ENCODE measurements around the gene GRIK3.
"Not testable (repeated sequence)": the region's sequence is repeated elsewhere in the genome, so short reads cannot be mapped to it uniquely, and the experiment has no call there.

Gene GRIK3

GRCh38 chr1:37034121-37035013, at the start of gene GRIK3:
Gene GRIK3 (minus strand): TSS chr1:37034515. CDS start chr1:37034108, 407 bp downstream.
- DNase-seq = no peak

GRCh38 chr1:37084013-37084412, 49.7 kb upstream of the GRIK3 start:
- DNase-seq = no peak

DNA sequence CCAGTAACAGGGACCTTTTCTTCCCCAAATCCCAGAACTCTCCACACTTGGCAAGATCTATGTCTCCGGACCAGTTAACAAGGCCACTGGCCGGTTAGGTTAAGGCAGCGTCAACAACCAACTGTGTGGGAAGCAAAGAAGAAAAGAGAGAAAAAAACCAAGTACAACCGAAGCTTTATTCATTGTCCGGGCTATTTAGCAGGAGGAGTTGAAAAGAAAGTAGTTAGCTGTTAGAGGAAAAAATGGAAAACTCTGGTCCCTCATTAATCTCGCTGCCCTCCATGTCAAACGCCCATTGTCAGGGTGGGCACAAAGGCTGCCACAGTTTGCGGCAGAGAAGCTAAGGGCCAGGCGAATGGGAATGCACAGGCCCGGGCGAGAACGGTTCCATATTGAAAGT, 49.3 kb upstream of the GRIK3 start:
- DNase-seq = no peak

- not testable (repeated sequence) for DNase-seq
Observed at GRCh38 chr1:37080296-37080986, 46.1 kb upstream of the GRIK3 start.

DNA sequence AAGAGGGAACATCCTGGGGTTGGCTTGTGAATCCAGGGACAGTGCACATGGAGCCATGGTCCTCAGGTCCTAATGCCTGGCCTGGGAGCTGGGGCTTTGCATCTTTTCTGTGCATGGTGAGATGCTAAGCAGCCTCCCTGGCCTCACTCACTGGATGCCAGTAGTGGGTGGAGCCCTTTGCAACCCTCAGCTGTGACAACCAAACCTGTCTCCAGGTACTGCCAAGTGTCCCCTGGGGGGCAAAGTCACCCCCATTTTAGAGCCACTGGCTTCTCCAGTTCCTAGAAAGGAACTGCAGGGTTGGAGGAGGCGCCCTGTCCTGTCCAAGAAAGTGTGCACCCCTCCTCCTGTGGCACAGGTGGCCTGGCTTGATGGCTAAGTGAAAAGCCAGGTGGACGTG, 44.6 kb upstream of the GRIK3 start:
- DNase-seq = no peak

- DNase-seq = no peak
Observed at GRCh38 chr1:37076168-37076567, 41.9 kb upstream of the GRIK3 start.

DNA sequence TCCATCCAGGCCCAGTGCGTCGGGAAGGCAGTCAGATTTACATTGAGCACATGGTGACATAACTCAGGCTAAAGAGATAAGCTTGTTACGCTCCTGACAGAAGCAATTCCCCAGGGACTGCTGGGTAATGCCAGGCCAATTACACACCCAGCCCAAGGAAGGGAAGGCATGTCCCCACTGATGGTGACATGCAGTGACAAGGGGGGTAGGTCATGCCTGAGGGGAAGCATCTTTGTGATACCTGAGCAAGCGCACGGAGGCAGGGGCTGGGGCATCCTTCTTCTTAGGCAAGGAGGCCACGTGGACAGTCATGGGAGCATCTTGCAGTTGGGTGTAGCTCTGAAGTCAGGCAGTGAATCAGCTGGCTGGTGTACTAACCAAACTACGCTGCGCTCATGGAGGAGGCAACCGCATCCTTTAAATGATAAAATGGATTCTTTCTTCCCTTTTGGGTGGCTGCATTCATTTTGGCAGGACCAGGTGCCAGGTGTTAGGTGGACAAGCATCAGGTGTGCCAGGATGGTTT, 39.6 kb upstream of the GRIK3 start:
- no peak for DNase-seq

- no peak for DNase-seq
Observed at GRCh38 chr1:37073152-37073853, 39.0 kb upstream of the GRIK3 start.

DNA sequence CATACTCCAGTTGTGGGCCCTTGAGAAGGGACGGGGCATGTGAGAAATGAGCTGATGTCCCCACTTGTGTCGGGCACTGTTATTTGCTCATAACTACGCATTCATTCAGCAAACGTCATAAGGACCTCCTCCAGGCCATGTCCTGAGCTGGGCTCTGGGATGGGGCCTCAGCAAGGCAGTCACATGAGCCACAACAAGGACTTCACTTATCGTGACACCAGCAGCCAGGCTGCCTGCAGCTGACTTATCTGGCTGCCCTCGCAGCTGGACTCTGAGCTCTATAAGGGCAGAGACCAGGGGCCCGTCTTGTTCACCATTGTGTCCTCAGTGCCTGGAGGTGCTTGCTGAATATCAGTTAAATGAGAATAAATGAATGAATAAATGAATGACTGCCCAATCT, 37.5 kb upstream of the GRIK3 start:
- DNase-seq = no peak

- DNase-seq = no peak
Observed at GRCh38 chr1:37070126-37070525, 35.8 kb upstream of the GRIK3 start.

- no peak for DNase-seq
Observed at GRCh38 chr1:37069406-37069805, 35.1 kb upstream of the GRIK3 start.

GRCh38 chr1:37068897-37069296, 34.6 kb upstream of the GRIK3 start:
- DNase-seq = no peak

- DNase-seq = no peak
Observed at GRCh38 chr1:37068260-37068659, 33.9 kb upstream of the GRIK3 start.

- no peak for DNase-seq
Observed at GRCh38 chr1:37064039-37064438, 29.7 kb upstream of the GRIK3 start.

DNA sequence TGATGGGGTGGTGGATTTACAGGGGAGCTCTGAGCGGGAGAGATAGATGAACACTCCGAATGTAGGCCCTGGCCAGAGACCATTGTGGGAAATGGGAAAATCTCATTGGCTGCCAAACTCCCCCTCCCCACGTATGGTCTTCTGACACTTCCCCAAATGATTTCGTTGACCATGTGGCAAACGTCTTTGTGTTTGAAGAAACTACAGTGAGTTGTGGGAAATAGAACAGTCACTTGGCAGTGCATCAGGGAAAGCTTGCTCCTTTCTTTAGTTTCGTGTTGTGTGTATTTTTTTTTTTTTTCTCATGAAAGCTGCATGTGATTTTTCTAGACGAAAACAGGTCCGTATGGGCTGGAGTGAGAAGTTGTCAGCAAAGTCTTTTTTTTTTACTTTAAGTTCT, 25.0 kb upstream of the GRIK3 start:
- DNase-seq = no peak

DNA sequence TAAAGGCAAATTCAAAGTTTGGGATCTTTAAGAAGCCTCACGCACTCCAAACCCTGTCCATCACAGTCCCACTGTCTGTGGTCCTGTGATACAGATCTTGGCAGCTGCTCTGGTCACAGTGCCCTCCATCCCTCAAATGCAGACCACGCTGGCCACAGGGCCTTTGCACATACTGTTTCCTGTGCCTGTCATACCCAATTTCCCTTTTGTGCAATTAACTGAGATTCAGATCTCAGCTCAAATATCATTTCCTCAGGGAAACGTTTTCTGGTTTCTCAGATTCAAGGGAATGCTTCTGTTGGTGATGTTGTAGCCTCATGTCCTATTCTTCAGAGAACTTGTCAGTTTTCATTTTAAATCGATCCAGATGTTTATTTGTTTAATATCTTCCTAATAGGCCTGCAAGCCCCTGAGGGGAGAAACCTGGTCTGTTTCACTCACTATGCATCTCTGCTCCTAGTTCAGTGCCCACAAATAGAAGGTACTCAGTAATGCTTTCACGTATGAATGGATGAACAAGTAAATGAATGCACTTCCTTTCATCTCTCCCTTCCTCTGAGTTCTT, 24.2 kb upstream of the GRIK3 start:
- DNase-seq = no peak

DNA sequence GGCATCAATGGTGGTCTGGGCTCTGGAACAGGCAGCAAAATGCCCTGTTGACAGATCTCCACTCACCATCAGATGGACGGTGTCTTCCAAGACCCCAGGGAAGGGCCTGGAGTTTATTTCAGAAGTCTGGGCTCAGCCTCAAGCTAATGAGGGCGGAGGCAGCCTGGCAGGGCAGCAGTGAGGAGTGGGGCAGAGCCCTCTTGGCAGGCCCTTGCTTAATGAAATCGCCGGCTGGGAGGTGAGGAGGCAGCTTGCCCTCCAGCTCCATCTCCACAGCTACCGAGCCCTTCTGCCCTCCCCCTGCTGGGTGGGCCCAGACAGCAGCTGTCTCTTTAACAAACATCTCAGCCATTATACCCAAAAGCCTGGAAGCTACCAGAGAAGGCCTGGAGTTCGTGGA, 22.0 kb upstream of the GRIK3 start:
- no peak for DNase-seq

GRCh38 chr1:37055631-37056030, 21.3 kb upstream of the GRIK3 start:
- no peak for DNase-seq

DNA sequence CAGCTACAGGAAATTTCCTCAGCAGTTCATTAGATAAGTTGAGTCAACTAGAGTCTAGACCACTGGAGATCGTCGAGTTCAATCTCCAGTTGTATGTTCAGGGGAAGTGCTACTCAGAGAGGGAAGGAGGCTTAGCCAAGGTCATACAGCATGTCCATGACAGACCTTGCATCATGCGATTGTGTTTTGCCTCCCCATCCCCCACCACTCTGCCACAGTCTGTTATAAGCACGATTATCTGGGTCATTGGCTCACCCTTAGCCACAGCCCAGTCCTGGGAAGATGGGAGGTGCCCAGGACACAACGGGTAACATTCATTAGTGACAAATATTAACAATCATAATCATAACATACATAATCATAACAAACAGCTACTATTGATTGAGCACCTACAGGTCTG, 18.9 kb upstream of the GRIK3 start:
- no peak for DNase-seq

DNA sequence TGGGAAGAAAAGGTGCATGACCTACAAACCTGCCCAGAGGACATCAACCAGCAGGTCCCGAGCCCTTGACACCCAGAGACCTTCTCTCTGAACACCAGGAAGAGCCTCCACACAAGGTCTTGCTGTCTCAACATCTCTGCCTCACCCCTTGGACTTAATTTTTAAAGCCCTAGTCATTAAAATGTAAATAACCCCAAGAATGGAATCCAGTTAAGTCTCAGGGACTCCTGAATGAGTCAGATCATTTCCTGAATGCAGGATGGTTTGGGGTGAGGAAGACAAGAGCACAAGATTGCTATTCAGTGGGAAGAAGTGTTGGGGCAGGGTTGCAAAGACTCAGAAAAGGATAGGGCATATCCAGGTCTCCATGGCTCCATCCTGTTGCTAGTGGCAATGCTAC, 17.8 kb upstream of the GRIK3 start:
- DNase-seq = no peak

GRCh38 chr1:37051346-37051745, 17.0 kb upstream of the GRIK3 start:
- DNase-seq = no peak

DNA sequence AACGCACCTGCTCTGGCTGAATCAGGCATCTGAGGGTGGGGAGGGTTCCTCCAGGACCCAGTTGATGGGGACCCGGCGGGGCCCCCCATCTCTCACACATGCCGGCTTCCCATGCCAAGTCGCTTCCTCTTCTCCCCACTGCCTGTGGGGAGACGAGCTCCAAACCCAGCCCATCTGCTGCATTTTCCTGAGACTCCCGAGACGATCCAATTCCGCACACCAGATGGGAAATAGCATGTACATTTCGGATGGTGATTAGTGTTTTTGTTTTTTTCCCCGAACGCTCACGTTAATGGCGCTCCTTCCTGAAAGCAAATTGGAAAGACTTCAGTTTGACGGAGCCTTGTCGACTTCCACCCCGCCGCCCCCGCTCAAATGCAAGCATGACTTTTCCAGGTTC, 13.2 kb upstream of the GRIK3 start:
- DNase-seq = no peak

GRCh38 chr1:37043101-37043500, 8.8 kb upstream of the GRIK3 start:
- DNase-seq = no peak
